Cardiac muscle cell (in vitro differentiated cells and primary cell): ENCODE measurements around the gene SUPT4H1. TPM values are rescaled to one million over a fixed set of nuclear protein-coding genes. Genes with fewer than 3 reads are reported as not detected.

ENCODE experiments used
- DNase-seq, 2 donors: peaks; one replicate each; pipeline versions ENCODE4 v3.0.0 to v3.0.0-alpha.2; 2010 to 2017; ENCODE audit warnings: low read depth in 1 of 2, low spot score in 1 of 2
- H3K27ac ChIP-seq: fragments of 200-600 bp; sonication (generic); 2 replicates; pipeline ENCODE4 v1.5.1; 2016
- H3K27me3 ChIP-seq: fragments of 200-600 bp; sonication (generic); 2 replicates; pipeline ENCODE4 v1.6.0; 2016; ENCODE audit warnings: control low read depth
- H3K36me3 ChIP-seq: fragments of 200-600 bp; sonication (generic); 2 replicates; pipeline ENCODE4 v1.5.1; 2016; ENCODE audit warnings: control low read depth
- H3K4me1 ChIP-seq: fragments of 200-600 bp; sonication (generic); 2 replicates; pipeline ENCODE4 v1.8.1; 2017; ENCODE audit warnings: low read depth, mild to moderate bottlenecking, mixed run types
- H3K4me3 ChIP-seq: fragments of 200-600 bp; sonication (generic); 2 replicates; pipeline ENCODE4 v1.5.1; 2016; ENCODE audit warnings: mild to moderate bottlenecking
- H3K9me3 ChIP-seq: fragments of 200-600 bp; sonication (generic); 2 replicates; pipeline ENCODE4 v1.5.1; 2017; ENCODE audit warnings: low read depth, mild to moderate bottlenecking, control low read depth
- CTCF ChIP-seq: IDR thresholded peaks from 2 replicates; pipeline ENCODE4 v1.5.1; 2012; ENCODE audit warnings: low read depth, mild to moderate bottlenecking, low read length
- polyA plus RNA-seq: library from polyadenylated mRNA; unstranded; fragments of >200 nt; fragmentation: Nextera tagmentation; extraction: Ambion mirVana; gene quantifications from 2 replicates; pipeline ENCODE4 v1.2.1, GENCODE V29; 2016
- total RNA-seq: library from RNA; depleted of rRNA; stranded (reverse); fragments of >200 nt; gene quantifications from 2 replicates; pipeline ENCODE4 v1.2.3, GENCODE V29; 2016

The SUPT4H1 gene
- total and polyA plus RNA-seq, 2 experiments from 2014 or later: 97.9 to 152 TPM

GRCh38 chr17:58308985-58309917 lies 42.8 kb downstream of the SUPT4H1 start:
- no peak overlapping the region for H3K27ac ChIP-seq
- no peak overlapping the region for H3K4me3 ChIP-seq
- no peaks in the 10 kb centered on the region for H3K9me3 ChIP-seq
- TF ChIP-seq CTCF: no peak
- H3K36me3 ChIP-seq: no peaks in the 10 kb centered on the region
- no peak for DNase-seq
- no peaks in the 10 kb centered on the region for H3K27me3 ChIP-seq
- H3K4me1 ChIP-seq: no peaks in the 10 kb centered on the region

DNA sequence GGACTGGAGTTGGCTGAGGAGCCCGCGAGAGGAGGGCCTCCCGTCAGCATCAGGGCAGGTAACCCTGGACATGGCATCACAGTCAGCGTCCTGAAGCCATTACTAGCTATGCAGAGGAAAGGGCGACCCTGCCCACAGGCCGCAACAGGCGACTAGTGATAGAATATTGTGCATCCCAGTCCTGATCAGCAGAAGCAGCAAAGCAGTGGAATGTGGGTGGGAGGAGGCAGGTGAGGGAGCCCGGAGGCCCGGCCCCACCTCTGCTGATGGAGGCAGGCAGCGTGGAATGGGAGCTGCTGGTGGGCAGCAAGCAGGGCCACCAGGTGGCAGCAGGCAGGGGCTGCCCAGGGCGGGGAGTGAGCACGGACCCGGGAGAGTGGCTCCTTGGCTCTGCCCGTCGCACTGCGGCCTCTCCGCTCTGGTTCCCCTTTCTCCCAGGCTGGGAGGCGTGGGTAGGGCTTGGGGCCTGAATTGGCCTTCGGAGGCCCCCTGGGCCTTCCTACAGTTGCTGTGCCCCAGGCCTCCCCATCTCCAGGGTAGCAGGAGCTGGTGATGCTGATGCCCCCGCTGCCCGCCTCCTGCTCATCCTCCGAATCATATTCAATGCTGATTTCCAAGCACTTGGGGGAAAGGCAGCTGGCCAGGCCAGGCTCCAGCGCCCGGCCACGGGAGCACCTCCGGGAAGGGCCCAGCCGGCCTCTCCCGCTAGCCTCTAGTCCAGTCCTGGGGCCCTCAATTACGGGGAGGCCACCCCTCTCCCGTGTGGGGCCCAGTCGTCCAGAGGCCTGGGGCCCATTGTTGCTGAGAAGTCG lies 43.6 kb downstream of the SUPT4H1 start:
- H3K27ac ChIP-seq: no peak overlapping the region
- TF ChIP-seq CTCF: peak; percentile 32
- H3K4me3 ChIP-seq: no peak overlapping the region
- no peaks in the 10 kb centered on the region for H3K4me1 ChIP-seq
- no peaks in the 10 kb centered on the region for H3K27me3 ChIP-seq
- peak; percentile 16 to 20 for DNase-seq
- H3K36me3 ChIP-seq: no peaks in the 10 kb centered on the region
- no peaks in the 10 kb centered on the region for H3K9me3 ChIP-seq

DNA sequence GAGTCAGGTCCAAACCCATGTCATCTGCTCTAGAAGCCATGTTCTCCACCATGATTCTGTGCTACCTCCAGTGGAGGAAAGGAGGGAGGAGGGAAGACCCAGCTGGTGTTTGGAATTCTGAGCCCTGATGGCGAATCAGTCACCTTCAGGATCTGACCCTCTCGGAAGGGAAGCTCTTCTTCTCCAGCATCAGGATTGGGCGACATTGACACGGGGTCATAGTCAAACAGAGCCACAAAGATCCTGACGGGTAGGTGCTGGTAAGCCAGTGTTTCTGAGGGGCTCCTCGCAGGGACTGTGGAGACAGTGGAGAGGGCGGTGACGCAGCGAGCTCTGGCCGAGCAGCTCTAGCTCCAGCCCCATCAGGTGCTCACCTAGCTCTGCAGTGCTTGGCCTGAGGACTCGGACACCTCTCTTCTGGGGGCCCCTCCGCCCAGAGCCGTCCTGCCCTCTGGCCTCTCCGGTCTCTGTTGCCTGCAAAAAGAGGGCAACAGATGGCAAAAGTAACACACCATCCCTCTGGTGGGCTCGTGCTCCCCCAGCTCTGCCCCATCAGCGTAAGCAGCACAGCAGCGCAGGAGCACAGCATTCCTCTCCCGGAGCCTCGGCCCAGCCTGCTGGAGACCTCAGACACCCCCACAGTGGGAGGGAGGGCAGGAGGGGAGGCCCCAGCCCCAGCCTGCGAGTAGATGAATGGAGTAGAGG lies 44.4 kb downstream of the SUPT4H1 start:
- Histone ChIP-seq H3K4me1 (no peaks in the 10 kb centered on the region), H3K36me3 (no peaks in the 10 kb centered on the region)
- DNase-seq: no peak

GRCh38 chr17:58306131-58306951 lies 45.7 kb downstream of the SUPT4H1 start:
- no peak for DNase-seq
- no peak for TF ChIP-seq CTCF
- no peaks in the 10 kb centered on the region for H3K9me3 ChIP-seq
- no peaks in the 10 kb centered on the region for H3K36me3 ChIP-seq
- no peaks in the 10 kb centered on the region for H3K27me3 ChIP-seq
- no peak overlapping the region for H3K4me3 ChIP-seq
- H3K4me1 ChIP-seq: no peaks in the 10 kb centered on the region
- H3K27ac ChIP-seq: no peak overlapping the region

More for the DNA sequence above, 44.4 kb downstream of the SUPT4H1 start:
- no peak overlapping the region for H3K4me3 ChIP-seq
- no peak for TF ChIP-seq CTCF
- H3K27ac ChIP-seq: no peak overlapping the region
- H3K9me3 ChIP-seq: no peaks in the 10 kb centered on the region
- no peaks in the 10 kb centered on the region for H3K27me3 ChIP-seq

DNA sequence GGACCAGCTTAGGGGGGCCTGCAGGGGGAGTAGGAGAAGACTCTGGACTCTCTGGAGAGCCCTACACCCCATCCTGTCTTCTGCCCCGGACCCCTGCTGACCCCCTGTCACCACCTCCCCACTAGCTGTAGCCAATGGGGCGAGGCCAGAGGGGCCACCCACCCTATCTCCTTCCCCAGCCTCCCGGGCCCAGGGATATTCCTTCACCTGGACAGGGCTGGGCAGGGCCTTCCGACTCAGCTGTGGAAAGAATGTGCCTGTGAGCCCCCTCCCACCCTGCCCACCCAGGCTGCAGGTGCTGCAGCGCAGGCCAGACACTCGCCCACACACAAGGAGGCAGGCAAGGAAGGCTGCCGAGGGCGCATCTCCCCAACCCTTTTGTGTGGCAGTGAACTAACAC lies 46.4 kb downstream of the SUPT4H1 start:
- no peak for TF ChIP-seq CTCF

More for the DNA sequence above, 46.4 kb downstream of the SUPT4H1 start:
- Histone ChIP-seq H3K27me3 (no peaks in the 10 kb centered on the region), H3K36me3 (no peaks in the 10 kb centered on the region), H3K27ac (no peak overlapping the region), H3K4me3 (no peak overlapping the region), H3K4me1 (no peaks in the 10 kb centered on the region), H3K9me3 (no peaks in the 10 kb centered on the region)
- DNase-seq: no peak
